AG20443 (cell line): ENCODE data around the gene DGKQ.
"Not testable (repeated sequence)": the region's sequence is repeated elsewhere in the genome, so short reads cannot be mapped to it uniquely, and the experiment has no call there.

Experiments used
- DNase-seq: peaks from one replicate; pipeline ENCODE4 v3.0.0; 2012; ENCODE audit warnings: low spot score, mixed read lengths

The DGKQ gene

DNA sequence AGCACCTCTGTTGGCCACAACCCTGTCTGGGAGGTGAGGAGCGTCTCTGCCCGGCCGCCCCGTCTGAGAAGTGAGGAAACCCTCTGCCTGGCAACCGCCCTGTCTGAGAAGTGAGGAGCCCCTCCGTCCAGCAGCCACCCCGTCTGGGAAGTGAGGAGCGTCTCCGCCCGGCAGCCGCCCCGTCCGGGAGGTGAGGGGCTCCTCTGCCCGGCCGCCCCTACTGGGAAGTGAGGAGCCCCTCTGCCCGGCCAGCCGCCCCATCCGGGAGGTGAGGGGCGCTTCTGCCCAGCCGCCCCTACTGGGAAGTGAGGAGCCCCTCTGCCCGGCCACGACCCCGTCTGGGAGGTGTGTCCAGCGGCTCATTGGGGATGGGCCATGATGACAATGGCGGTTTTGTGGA, 2.6 kb upstream of the DGKQ start:
- DNase-seq, result not testable (repeated sequence)

DNA sequence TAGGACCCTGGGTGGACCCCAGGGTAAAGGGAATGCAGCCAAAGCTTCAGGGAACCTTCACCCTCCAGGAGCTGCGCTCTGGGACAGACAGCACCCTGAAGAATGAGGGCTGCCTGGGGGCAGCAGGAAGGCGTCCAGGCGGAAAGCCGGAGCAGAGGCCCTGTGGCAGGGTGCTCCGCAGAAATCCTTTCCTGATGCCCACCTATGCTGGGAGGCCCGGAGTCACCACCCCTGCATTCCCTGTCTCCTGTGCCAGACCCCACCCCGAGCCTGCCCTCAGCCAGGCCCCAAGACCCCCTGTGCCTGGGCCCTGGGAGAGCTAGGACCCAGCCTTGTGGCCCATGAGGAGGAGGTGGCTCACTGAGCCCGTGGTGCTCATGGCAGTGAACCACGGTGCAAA, 1.3 kb upstream of the DGKQ start:
- no peak for DNase-seq

DNA sequence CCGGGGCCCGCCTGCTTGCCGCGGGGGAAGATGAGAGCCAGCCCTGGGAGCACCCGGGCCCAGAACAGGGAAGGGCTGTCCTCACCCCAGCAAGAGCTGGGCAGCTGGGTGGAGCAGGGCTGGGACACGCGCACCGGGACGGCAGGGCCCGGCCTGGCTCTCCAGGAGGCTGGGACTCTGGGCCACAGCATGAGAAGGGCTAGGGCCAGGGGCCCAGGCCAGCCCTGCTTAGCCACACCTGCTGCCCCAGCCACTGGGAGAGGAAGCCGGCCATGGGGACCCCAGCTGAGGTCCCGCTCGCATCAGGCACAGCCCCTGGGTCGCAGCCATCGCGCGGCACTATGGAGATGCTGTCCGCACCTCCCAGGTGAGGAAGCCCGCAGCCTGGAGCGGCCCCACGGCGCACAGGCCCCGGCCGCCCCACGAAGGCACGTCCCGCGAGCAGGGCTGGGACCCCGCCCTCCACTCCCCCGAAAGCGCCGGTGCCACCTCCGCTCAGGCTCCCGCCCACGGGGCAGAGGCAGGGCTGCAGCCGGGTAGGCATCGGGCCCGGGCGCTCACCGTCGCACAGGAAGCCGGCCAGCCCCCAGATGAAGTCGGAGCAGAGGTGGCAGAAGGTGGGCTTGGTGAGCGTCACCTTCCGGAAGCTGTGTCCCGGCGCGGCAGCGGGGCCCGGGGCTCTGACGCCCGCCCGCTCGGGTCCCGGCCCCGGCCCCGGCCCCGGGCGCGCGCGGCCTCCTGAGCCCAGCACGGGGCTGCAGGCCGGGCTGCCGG, 531 bp downstream of the DGKQ start:
- peak; percentile 73 for DNase-seq

DNA sequence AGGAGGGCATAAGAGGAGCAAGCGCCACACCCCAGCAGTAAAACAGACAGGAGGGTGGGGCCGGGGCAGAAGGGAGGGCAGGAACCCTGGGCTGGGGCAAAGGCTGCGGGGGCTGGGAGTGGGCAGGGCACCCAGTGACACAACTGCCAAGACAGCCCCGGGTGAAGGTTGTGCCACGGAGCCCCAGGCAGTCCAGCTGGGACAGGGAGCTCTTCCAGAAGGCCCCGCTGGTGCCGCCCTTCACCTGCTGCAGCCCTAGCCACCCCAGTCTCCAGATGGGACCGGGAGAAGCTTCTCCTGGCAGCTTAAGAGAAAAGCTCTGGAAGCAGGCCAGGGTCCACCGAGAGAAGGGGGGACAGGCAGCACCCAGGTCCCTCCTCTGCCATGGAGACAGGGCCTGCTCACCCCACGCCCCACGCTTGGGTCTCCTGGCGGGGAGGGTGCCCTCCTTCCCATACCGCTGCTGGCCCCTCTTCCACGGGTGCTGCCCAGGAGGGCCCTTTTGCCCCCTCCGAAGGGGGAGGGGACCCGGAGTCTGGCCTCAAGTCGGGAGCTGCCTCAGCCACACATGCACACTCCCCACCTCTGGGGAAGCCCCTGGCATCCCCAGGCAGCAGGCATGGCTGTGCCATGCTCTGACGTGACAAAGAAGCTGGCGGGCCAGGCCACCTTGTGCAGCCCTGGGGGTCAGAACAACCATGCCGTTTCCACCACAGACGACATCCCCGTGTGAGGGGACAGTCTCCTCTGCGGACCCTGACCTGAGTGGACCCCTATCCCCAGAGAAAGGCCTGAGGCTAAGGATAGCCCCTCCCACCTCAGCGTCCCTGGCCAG, 1.5 kb downstream of the DGKQ start:
- DNase-seq, result no peak

DNA sequence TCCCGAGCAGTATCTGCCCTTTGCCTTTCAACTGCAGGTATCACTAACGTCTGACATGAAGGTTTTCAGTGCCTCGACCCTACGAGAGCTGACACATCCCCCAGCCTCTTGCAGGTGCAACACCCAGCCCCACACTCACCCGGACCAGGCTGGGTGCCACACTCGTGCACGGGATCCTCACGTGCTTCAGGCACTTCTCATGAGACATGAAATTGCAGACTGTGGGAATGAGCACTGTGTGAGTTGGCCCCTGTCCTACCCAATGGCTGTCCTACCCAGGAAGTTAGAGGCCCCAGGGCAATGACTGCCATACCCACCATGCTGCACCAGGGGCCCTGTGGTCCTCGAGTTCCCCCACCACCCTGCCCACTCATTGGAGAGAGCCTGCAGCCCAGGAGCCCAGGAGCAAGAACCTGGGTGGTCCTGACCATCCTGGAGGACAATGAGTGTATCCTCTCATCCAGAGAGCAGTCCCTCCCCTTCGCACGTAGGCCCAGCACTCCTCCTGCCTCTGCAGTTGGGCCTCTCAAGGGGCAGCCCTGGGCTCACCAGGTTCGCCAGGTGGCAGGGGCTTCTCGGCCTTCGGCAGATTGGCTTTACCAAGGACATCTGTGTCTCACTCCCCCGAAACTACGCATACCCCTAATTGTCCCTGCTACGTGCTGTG, 2.4 kb downstream of the DGKQ start:
- DNase-seq, result no peak

DNA sequence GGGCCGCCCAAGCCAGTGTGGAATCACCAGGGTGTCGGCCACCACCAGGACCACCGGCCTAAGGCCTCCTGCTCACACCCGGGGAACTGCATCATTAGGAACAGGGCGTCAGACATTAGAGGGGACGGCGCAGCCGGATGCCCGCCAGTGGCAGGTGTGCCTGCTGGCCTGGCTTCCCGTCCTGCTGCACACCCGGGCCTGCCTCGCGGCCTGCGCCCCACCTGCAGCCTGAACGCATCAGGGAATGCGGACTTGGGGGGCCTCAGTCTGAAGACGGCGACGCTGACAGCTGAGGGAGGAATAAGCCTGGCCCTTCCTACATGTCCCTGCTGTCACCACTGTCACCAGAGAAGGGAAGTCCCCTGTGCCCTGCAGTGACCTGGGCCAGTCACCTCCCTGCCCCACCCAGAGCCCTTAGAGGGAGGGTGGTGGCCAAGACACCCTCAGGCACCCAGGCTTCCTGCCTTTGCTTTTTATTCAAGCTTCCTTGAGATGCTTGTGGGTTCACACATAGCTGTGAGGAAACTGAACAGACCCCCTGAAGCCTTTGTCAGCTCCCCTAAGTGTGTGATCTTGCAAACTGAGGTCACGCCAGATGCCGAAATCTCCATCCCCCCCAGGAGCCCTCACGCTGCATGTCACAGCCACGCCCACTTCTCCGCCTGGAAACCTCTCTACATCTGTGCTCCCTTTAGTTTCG, 3.2 kb downstream of the DGKQ start:
- no peak for DNase-seq

DNA sequence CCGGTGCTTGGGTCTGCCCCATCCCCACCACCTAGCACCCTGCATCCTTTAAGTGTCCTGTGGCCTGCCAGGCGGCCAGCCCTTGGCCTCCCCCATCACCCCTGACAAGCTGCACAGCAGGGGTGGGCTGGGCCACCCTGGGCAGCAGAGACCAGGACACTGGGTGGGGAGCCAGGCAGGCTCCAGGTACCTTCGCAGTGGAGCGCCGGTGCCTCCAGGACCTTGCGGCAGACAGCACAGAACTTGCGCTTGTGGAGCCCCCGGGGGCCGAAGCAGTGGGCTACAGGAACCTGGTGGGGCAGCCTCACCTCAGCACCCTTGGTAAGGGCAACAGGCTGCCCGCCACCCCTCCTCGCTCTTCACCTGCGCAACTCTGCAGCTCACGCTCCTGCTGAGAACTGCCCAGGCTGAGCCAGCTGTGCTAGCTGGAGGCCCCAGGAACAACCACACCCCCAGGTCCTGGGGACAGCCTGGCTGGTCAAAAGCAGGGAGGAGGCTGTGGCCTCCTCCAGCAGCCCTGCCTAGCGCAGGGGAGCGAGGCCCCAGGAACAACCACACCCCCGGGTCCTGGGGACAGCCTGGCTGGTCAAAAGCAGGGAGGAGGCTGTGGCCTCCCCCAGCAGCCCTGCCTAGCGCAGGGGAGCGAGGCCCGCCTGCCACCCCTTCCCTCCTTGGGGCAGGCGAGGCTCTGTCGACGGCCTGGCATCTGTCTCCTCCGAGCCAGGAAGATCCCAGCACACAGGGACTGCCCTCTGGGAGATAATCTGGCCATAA, 4.6 kb downstream of the DGKQ start:
- no peak for DNase-seq

DNA sequence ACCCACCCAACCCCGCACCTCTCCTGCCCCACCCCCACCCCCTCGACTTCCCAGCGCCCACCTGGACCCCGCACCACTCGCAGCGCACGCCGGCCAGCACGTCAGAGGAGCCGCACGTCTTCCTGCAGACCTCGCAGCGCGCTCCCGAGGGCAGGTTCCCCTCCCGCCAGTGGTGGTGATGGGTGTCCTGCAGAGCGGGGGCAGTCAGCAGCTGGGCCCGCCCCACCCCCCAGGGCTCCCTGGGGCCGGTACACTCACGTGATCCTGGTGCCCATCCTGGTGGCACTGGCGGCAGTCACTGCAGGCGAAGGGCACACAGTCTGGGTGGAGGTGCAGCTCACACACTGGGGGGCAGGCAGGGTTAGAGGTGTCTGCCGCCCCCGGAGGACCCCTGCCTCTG, 5.1 kb downstream of the DGKQ start:
- no peak for DNase-seq

DNA sequence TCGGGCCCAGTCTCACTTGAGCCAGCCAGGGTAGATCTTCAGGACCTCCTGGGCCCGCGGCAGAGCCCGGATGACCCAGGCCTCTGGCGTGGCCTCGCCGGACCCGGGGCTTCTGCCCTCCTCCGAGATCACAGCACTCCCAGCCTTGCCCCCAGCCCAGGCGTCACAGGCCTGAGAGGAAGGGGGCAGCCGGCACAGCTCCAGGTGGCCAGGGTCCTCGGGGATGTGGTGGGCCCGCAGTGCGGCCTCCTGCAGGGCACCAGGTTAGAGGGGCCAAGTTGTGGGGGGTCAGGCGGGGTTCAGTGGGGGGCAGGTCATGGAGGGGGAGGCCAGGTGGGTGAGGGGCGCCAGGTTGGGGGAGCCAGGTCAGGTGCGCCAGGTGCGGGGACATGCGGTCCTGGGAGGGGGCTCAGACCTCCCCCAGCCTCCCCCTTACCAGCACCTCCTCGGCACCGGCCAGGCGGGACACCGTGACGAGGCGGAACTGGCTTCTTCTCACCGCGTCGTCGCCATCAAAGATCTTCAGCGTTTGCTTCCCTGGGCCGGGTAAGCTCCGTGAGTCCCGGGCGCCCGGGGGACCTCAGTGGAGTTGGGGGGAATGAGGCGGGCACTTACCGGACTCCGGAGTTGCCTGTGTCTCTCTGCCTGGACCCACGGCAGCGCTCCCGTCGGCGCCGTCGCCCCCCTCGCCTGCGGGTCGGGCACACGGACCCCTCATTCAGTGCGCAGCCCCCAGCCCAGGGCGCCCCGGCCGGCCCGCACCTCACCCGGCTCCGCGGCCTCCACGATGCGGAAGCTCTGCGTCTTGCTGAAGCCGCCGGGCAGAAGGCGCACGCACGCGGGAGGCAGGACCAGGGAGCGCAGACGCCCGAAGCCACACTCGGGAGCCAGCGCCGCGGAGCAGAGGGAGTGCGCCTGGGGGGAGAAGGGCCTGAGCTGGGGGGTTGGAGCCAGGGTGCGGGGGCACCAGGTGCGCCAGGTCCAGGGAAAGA, 6.0 kb downstream of the DGKQ start:
- DNase-seq, result no peak

DNA sequence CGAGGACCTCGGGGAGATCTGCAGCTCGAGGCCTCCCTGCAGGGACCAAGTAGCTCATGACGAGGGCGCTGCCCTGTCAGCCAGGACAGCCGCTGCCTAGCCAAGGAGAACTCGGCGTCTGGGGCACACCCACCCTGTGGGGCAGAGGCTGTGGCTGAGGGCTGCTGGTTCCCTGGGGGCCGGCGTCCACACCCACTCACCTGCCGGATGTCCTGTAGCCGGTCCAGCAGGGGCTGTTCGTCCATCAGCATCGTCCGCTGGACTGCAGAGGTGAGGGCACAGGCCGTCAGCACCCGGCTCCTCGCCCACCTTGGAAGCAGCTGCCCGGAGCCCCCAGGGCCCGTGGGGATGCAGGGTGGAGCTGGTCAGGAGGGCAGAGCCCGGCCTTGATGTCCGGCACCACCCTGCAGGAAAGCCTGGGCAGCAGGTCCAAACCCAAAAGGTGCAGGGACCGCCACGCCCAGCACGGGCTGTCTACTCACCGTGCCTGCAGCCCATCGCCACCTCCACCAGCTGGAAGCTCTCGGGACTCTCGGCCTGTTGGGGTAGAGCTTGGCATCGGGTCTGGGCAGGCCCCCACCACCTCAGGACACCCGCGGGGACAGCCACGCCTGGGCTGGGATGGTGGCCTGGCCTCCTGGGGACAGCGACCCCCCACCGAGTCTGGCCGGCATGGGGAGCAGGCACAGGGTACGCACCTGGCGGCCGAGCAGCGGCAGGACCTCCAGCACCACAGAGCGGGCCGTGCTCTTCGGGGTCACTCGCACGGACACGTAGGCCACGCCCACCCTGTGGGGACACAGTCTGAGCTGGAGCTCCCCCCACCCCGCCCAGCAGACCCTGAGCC, 6.9 kb downstream of the DGKQ start:
- no peak for DNase-seq

DNA sequence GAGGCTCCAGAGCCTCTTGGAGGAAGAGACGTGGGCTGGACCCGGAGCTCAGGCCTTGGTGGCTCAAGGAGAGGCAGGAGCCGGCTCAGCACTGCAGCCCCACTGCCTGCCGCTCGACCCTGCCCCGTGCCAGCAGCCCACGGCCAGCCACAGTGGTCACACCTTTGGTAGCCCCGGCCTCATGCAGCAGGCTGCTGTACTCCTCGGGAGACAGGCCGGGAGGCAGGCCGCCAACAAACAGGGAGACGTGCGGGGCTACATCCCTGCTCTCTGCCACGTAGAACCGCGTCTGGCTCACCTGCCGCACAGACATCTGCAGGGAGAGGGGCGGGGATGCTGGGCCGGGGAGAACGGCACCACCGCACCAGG, 7.6 kb downstream of the DGKQ start:
- no peak for DNase-seq

DNA sequence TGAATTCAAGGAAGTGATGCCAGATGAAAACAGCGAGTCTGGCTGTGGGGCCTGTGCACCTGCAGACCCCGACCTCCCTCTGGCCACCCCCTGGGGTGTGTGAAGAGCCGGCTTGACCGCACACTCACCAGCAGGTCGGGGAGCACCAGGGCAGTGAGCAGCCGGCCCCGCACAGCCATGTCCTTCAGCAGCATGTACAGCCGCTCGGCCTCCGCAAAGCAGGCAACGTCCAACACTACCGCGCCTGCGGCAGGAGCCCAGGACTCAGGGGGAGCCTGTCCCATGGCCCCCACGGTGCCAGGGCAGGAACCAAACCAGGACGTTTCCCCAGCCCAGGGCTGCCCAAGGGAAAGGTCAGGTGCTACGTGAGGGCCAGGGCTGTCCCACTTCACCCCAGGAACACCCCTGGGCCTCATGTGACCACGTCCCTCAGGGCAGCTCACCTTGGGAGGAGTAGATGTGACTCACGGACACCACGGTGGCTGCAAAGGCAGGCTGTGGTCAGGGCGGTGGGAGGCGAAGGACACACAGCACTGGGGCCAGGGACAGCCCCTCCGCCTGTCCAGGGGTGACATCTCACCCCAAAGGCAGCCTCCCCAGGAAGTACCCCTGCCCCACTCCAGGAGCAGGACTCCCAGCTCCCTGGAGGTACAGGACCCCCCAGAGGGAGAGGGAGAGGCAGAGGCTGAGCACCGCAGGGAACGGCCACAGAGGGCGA, 8.2 kb downstream of the DGKQ start:
- no peak for DNase-seq

DNA sequence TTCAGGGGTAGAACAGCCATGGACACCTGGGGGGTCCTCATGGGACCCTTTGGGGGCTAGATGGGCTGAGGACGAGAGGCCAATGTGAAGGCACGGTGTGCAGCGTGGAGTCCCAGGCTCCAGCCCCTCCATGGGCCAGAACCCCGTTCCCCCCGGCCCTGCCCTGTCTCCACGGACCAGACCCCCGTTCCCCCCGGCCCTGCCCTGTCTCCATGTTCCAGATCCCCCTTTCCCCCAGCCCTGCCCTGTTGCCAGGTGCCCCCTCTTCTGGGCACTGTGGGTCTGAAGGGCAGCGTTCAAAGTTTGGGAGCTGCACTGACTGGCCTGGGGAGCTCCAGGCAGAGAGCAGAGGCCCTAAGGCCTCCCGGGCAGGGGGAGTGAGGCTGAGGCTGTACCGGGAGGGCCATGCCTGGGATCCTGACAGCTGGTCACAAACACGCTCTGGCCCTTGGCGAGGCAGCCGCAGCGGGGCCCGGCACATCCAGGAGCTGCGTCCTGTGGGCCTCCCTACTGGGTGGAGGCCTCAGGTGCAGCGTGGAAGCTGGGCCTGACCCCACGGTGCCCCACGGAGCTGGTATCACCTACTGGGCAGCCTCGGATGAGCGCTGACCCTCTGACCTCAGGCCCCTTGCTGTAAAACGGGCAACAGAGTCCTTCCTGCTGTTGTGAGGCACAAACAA, 8.9 kb downstream of the DGKQ start:
- no peak for DNase-seq

DNA sequence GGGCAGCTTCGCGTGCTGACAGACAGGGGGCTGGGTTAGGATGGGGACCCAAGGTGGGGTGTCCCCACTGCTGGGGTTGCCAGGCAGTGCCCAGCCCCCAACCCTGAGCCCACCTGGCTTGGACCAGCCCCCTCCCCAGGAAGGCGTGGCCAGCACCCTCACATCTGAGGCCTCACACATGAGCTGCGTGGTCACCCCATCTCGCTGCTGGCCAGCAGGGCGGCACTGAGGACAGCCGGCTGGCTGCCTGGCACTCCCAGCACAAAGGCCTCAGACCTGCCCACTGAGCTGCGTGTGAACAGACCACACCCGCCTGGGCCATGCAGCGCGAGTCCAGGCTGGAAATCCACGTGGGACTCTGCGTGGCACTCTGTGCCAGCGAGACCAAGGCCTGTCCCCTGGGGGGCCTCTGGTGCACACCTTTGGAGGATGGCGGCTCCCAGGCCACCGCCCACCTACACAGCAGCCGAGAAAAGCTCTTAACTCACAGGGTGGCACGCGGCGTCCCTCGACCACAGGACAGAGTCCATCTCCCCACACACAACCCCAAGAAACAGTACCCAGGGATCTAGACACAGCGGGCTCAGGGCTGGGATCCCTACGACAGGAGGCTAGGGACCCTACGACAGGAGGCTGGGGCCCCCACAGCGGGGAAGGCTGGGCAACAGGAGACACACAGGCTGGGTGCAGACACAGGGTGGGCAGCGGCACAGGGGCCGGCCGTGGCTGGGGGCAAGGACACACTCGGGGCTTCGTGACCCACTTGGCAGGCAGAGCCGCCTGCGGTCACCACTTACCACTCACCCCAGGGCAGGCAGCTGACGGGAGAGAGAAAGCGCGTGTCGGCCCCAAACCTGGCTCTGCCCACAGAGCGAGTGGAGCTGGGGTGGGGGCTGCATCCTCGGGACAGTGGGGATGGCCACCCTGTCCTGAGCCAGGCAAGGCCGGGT, 9.8 kb downstream of the DGKQ start:
- DNase-seq, result no peak

DNA sequence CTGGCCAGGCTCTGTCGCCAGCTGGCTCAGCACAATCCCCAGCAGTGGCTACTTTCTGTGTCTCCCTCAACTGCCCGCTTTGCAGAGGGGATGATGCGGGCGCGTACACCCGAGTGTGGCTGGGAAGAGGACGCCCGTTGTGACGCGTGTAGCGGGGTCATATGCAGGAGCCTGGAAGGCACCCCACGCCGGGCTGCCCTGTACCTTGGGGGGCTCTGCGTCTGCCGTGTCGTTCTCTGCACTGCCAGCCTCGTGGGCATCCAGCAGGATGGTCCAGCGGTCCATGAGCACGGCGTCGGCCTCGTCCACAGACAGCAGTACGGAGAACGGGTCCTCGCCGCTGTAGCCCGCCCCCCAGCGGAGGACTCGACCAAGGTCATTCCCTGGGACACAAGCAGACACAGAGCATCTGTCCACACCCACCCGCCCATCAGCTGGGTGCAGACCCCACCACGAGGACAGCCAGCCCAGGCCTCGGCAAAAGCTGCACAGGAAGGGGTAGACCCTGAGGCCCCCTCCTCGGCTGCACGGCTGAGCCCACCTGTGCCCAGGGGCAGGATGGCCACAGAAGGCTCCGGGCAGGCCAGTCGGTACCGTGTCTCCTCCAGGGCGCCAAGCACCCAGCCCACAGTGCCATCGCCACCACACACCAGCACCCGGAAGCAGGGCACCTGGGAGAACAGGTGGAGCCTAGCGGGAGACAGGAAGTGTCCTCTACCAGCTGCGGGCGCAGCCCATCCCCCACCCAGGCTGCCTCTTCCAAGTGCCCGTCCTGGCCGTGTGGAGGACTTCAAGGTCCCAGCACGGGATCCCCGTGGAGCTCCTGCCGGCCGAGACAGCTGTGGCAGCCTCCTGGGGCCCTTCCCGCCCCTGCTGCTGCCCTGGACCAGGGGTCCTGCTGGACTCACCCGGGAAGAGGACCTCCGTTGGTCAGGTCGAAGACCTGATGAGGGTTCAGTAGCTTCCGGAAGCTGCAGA, 10.8 kb downstream of the DGKQ start:
- DNase-seq, result no peak
